ENCODE measurements around the gene AJM1.
A peak's percentile ranks its signal among the peaks of the same experiment; 100 is the strongest.

Gene AJM1

GRCh38 chr9:136849038-136849959, 7.0 kb downstream of the AJM1 start, which contains the start of gene PHPT1:
Gene PHPT1 (plus strand): TSS chr9:136849409. CDS start chr9:136849431, 22 bp downstream.
- FAIRE-seq (peak; percentile 96), DNase-seq (ENCODE audit: insufficient read length, low spot score) (peak; percentile 100)
- TF ChIP-seq POLR2A (IDR thresholded peaks at IDR 0.05; ENCODE audit: low read depth, low read length): peak; percentile 61

DNA sequence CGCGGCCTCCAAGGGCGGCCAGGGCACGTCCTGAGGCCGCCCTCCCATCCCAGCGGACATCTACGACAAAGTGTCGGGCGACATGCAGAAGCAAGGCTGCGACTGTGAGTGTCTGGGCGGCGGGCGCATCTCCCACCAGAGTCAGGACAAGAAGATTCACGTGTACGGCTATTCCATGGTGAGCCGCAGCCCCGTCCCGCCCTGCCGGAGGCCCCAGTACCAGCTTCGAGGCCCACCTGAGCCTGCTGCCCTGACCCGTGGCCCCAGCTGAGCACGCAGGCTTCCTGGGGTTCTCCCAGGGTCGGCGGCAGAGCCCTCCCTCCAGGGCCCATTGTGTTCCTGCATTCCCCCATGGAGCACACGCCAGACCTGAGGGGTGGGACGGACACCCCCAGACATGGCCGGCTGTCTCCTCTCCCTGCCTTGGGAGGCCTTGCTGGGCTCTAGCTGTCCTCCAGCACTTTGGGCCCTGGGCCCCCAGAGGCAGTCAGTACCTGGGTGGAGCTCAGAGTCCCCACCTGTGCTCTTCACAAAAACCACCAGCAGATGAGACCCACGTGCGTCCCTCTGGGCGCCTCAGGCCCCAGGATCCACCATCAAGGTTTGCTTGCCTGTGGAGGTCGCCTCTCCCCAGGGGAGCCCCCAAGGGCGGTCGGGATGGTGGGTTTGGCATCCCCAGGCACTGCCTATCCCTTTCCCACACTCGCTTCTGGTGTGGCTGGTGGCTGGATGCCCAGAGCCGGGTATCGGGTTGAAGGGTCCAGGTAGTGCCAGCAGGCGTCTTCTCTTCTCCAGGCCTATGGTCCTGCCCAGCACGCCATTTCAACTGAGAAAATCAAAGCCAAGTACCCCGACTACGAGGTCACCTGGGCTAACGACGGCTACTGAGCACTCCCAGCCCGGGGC, 7.9 kb downstream of the AJM1 start:
- DNase-seq (ENCODE audit: insufficient read length, low spot score) (no peak), FAIRE-seq (no peak)
- 0 out of 2 replicates have a peak, but pooled peaks have one; percentile 14 for TF ChIP-seq POLR2A (IDR thresholded peaks at IDR 0.05; ENCODE audit: low read depth, low read length)

DNA sequence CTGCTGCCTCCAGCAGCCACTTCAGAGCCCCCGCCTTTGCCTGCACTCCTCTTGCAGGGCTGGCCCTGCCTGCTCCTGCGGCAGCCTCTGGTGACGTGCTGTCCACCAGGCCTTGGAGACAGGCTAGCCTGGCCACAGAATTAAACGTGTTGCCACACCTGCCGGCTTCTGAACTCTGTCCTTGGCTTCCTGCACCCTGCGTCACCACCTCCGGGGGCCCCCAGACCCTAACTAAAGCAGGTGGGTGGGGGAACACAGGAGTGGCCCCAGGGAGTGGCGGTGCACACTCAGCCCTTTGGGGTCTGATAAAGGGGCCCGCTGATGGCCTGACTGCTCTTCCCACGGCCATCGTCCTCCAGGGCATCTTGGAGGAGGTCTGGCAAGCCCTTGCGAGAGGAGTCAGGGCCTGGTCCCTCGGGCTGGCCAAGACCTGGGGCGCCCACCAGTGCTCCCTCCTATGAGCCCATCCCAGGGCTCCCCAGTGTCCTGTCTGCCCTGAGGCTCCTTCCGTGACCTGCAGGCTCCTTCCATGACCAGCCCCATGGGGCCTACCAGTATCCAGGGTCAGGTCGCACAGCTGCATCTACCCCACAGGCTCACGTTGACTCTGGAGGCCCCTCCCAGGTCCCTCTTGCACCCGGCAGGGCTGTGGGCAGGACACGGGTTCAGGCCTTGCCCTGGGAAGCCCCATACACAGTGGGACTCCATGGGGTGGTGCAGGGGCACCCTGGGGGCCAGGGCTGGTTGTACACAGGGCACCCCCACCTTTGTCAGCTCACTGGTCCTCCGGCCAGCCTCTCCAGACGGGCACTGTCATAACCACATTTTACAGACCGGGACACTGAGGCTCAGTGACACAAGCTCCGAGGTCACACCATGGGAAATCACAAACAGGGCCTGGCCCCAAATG, 8.8 kb downstream of the AJM1 start:
- TF ChIP-seq POLR2A (IDR thresholded peaks at IDR 0.05; ENCODE audit: low read depth, low read length): no peak
- no peak for DNase-seq (ENCODE audit: insufficient read length, low spot score)
- FAIRE-seq: no peak

GRCh38 chr9:136851941-136852663, 9.8 kb downstream of the AJM1 start, which contains the start of gene MAMDC4:
Gene MAMDC4 (plus strand): TSS chr9:136852346. CDS start chr9:136852417, 71 bp downstream.
- FAIRE-seq (no peak), DNase-seq (ENCODE audit: insufficient read length, low spot score) (no peak)
- TF ChIP-seq POLR2A (IDR thresholded peaks at IDR 0.05; ENCODE audit: low read depth, low read length): no peak; the same call in 1 of the 2 replicates

DNA sequence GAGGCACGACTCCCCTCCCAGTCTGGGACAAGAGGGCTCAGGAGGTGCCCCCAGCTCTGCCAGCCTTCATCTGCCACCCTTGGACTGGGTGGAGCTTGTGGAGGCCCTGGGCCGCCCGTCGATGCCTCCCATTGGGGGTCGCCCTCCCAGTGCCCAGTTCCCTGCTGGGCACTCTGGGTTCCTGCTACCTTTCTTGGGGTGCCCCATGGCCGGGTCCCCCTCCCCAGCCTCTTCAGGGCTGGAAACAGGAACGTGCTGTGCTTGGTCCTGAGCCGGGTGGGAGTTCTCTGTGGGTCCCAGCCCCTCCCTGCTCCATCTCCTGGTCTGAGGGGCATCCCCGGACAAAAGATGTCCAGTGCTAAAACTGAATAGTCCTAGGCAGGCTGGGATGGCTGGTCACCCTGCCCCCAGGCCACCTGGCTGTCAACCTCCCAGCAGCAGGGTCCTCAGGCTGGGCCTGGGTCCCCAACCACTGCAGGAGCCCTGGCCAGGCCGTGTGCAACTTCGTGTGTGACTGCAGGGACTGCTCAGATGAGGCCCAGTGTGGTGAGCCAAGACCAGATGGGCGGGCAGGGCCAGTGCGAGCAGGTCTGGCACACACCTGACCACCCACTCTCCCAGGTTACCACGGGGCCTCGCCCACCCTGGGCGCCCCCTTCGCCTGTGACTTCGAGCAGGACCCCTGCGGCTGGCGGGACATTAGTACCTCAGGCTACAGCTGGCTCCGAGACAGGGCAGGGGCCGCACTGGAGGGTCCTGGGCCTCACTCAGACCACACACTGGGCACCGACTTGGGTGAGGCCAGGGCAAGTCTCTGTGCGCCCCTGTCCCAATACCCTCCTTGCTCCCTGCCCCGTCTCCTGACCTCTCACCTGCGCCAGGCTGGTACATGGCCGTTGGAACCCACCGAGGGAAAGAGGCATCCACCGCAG, 10.7 kb downstream of the AJM1 start:
- DNase-seq (ENCODE audit: insufficient read length, low spot score): no peak
- no peak for TF ChIP-seq POLR2A (IDR thresholded peaks at IDR 0.05; ENCODE audit: low read depth, low read length)
- no peak for FAIRE-seq

DNA sequence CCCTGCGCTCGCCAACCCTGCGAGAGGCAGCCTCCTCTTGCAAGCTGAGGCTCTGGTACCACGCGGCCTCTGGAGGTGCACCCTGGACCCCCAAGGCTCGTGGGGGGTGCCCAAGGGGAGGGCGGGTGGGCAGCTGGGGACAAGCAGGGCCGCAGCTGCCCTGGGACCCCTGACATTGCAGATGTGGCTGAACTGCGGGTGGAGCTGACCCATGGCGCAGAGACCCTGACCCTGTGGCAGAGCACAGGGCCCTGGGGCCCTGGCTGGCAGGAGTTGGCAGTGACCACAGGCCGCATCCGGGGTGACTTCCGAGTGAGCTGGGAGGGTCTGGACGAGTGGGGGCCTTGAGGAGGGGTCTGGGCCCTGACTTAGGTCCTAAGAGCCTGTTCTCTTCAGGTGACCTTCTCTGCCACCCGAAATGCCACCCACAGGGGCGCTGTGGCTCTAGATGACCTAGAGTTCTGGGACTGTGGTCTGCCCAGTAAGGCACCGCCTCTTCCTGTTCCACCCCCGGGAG, 11.4 kb downstream of the AJM1 start:
- TF ChIP-seq POLR2A (IDR thresholded peaks at IDR 0.05; ENCODE audit: low read depth, low read length): no peak
- FAIRE-seq (no peak), DNase-seq (ENCODE audit: insufficient read length, low spot score) (no peak)

DNA sequence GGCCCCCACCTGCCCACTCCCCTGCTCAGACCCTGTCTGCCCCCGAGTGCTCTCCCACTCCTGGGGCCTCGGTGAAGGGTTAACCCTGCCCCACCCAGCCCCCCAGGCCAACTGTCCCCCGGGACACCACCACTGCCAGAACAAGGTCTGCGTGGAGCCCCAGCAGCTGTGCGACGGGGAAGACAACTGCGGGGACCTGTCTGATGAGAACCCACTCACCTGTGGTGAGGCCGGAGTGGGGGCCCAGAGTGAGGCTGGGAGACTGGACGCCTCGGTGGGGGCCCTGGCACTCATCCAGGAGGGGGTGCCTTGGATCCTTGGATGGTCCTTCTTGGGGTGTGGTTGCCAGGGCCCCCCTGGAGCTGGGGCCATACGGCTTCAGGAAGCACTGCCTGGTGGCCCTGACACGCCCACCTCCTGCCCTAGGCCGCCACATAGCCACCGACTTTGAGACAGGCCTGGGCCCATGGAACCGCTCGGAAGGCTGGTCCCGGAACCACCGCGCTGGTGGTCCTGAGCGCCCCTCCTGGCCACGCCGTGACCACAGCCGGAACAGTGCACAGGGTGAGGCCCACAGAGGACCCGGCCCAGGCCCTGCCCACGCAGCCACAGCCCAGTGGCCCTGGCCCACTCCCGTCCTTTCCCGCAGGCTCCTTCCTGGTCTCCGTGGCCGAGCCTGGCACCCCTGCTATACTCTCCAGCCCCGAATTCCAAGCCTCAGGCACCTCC, 12.0 kb downstream of the AJM1 start:
- no peak for DNase-seq (ENCODE audit: insufficient read length, low spot score)
- FAIRE-seq: no peak
- no peak for TF ChIP-seq POLR2A (IDR thresholded peaks at IDR 0.05; ENCODE audit: low read depth, low read length)

DNA sequence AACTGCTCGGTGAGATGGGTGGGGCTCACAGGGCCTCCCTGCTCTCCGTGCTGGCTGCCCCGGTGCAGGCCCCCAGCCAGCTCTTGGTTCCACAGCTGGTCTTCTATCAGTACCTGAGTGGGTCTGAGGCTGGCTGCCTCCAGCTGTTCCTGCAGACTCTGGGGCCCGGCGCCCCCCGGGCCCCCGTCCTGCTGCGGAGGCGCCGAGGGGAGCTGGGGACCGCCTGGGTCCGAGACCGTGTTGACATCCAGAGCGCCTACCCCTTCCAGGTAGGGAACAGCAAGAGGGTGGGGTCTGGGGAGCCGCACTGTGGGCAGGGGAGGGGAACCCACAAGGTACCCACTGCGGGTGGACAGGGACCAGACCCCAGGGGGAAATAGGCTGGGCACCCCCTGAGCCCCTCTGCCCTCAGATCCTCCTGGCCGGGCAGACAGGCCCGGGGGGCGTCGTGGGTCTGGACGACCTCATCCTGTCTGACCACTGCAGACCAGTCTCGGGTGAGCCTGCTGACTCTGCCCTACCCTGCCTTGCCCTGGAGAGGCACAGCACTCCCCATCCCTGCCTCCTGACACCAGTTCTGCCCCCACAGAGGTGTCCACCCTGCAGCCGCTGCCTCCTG, 12.7 kb downstream of the AJM1 start:
- no peak for TF ChIP-seq POLR2A (IDR thresholded peaks at IDR 0.05; ENCODE audit: low read depth, low read length)
- FAIRE-seq (no peak), DNase-seq (ENCODE audit: insufficient read length, low spot score) (no peak)

- DNase-seq (ENCODE audit: insufficient read length, low spot score) (no peak), FAIRE-seq (no peak)
- no peak for TF ChIP-seq POLR2A (IDR thresholded peaks at IDR 0.05; ENCODE audit: low read depth, low read length)
Observed at GRCh38 chr9:136855461-136856078, 13.3 kb downstream of the AJM1 start.

DNA sequence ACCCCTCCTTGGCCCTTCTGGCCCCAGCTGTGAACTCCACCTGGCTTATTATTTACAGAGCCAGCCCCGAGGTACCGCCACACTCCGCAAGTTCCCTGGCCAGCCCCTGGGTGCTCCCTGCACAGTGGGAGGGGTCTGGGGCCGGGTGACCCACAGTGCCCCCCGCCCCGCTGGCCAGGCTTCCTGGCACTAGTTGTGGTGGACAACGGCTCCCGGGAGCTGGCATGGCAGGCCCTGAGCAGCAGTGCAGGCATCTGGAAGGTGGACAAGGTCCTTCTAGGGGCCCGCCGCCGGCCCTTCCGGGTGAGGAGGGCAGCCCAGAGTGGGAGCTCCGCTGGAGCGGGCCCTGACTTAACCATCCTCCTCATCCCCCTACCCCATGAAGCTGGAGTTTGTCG, 13.8 kb downstream of the AJM1 start:
- DNase-seq (ENCODE audit: insufficient read length, low spot score) (no peak), FAIRE-seq (no peak)
- TF ChIP-seq POLR2A (IDR thresholded peaks at IDR 0.05; ENCODE audit: low read depth, low read length): no peak
